Measurements from ENCODE around the gene ENDOG.
"Not testable (repeated sequence)": the region's sequence is repeated elsewhere in the genome, so short reads cannot be mapped to it uniquely, and the experiment has no call there.

The ENDOG gene

GRCh38 chr9:128836509-128837145 lies 18.3 kb downstream of the ENDOG start:
- Histone ChIP-seq H3K4me1 (ENCODE audit: insufficient read depth, low read length) (no peaks in the 10 kb centered on the region), H3K36me3 (ENCODE audit: insufficient read depth, low read depth, low read length) (peaks cover 40% of the 10 kb centered on the region; the same call in 1 of the 2 replicates)

GRCh38 chr9:128838338-128838737 lies 20.0 kb downstream of the ENDOG start:
- peaks cover 37% of the 10 kb centered on the region for H3K36me3 ChIP-seq (ENCODE audit: insufficient read depth, low read depth, low read length)
- no peaks in the 10 kb centered on the region for H3K27me3 ChIP-seq (ENCODE audit: insufficient read depth, low read length)
- no peak overlapping the region for H3K4me3 ChIP-seq (ENCODE audit: low read length)
- no peak overlapping the region for H3K27ac ChIP-seq (ENCODE audit: low read length)
- H3K9ac ChIP-seq (ENCODE audit: low read depth, low read length): no peak overlapping the region
- H3K9me3 ChIP-seq (ENCODE audit: insufficient read depth, low read depth, low read length): no peaks in the 10 kb centered on the region
- H3K4me1 ChIP-seq (ENCODE audit: insufficient read depth, low read length): no peaks in the 10 kb centered on the region

More at GRCh38 chr9:128836509-128837145, 18.3 kb downstream of the ENDOG start:
- H3K4me3 ChIP-seq (ENCODE audit: low read length): no peak overlapping the region
- no peak overlapping the region for H3K27ac ChIP-seq (ENCODE audit: low read length)
- H3K27me3 ChIP-seq (ENCODE audit: insufficient read depth, low read length): no peaks in the 10 kb centered on the region
- no peaks in the 10 kb centered on the region for H3K9me3 ChIP-seq (ENCODE audit: insufficient read depth, low read depth, low read length)
- H3K9ac ChIP-seq (ENCODE audit: low read depth, low read length): no peak overlapping the region

- Histone ChIP-seq H3K9me3 (ENCODE audit: insufficient read depth, low read depth, low read length) (no peaks in the 10 kb centered on the region), H3K27me3 (ENCODE audit: insufficient read depth, low read length) (no peaks in the 10 kb centered on the region), H3K36me3 (ENCODE audit: insufficient read depth, low read depth, low read length) (peaks cover 26% of the 10 kb centered on the region), H3K27ac (ENCODE audit: low read length) (no peak overlapping the region), H3K4me3 (ENCODE audit: low read length) (no peak overlapping the region), H3K4me1 (ENCODE audit: insufficient read depth, low read length) (no peaks in the 10 kb centered on the region), H3K9ac (ENCODE audit: low read depth, low read length) (no peak overlapping the region)
Measured at GRCh38 chr9:128840524-128840923, 22.2 kb downstream of the ENDOG start.

DNA sequence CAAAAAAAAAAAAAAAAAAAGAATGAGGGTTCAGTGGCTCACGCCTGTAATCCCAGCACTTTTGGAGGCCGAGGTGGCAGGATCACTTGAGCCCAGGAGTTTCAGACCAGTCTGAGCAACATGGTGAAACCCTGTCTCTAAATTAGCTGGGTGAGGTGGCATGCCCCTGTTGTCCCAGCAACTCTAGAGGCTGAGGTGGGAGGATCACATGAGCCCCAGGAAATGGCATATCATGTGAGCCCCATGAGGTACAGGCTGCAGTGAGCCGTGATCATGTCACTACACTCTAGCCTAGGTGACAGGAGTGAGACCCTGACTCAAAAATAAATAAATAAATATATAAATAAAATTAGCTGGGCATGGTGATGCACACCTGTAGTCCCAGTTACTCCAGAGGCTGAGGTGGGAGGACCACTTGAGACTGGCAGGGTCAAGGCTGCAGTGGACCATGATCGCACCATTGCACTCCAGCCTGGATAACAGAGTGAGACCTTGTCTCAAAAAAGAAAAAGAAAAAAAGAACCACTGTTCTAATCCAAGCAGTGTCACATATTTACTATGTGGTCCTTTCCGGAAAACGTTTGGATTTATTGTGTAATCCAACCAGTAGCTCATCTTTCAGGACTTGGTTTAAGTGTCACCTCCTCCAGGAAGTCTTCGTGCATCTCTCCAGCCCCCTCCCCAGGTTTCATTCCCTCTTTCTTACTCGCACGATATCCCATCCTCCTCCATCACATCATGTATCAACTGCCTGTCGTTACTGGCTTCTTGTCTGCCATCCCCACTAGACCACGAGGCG lies 23.6 kb downstream of the ENDOG start:
- Histone ChIP-seq H3K9ac (ENCODE audit: low read depth, low read length) (no peak overlapping the region), H3K27me3 (ENCODE audit: insufficient read depth, low read length) (no peaks in the 10 kb centered on the region), H3K4me3 (ENCODE audit: low read length) (no peak overlapping the region), H3K9me3 (ENCODE audit: insufficient read depth, low read depth, low read length) (no peaks in the 10 kb centered on the region), H3K27ac (ENCODE audit: low read length) (no peak overlapping the region), H3K4me1 (ENCODE audit: insufficient read depth, low read length) (no peaks in the 10 kb centered on the region), H3K36me3 (ENCODE audit: insufficient read depth, low read depth, low read length) (peaks cover 22% of the 10 kb centered on the region)

GRCh38 chr9:128843171-128843570 lies 24.9 kb downstream of the ENDOG start:
- not testable (repeated sequence) for H3K27me3 ChIP-seq (ENCODE audit: insufficient read depth, low read length); H3K9me3 ChIP-seq (ENCODE audit: insufficient read depth, low read depth, low read length); H3K9ac ChIP-seq (ENCODE audit: low read depth, low read length); H3K4me3 ChIP-seq (ENCODE audit: low read length); H3K27ac ChIP-seq (ENCODE audit: low read length); H3K4me1 ChIP-seq (ENCODE audit: insufficient read depth, low read length)
- peaks cover 20% of the 10 kb centered on the region for H3K36me3 ChIP-seq (ENCODE audit: insufficient read depth, low read depth, low read length)

DNA sequence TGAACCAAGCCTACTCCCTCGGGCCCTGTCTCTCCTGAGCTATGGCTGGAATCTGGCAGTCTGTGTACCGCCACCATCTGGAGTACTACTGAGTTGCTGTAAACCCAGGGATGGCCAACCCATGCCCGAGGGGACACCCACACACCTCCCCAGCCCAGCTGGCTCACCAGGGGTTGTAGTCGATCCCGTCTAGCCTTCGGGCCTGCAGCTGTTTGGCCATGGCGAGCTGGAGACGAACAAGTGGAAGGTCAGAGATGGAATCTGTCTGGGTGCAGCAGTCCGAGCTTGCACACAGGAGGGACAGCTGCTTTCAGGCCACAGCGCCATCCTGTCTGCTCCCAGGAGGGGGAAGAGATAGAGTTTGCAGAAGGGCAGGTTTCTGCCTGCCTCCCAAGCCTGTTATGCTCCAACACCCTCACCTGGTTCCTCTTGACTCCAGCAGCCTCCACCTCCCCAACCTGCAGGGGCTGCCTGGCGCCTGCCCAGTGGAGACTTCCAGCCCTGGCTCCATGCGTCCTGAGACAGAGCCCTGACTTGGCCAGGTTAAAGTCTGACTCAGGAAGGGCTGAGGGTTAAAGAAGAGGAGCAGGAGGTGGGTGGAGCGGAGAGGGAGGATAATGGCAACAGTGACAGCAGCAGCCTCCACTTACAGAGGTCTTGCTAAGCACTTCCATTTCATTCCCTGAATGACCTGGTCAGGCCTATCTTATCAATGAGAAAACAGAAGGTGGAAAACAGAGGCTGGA lies 27.1 kb downstream of the ENDOG start:
- Histone ChIP-seq H3K4me1 (ENCODE audit: insufficient read depth, low read length) (no peaks in the 10 kb centered on the region), H3K27ac (ENCODE audit: low read length) (no peak overlapping the region), H3K27me3 (ENCODE audit: insufficient read depth, low read length) (no peaks in the 10 kb centered on the region), H3K36me3 (ENCODE audit: insufficient read depth, low read depth, low read length) (peaks cover 15% of the 10 kb centered on the region), H3K9ac (ENCODE audit: low read depth, low read length) (no peak overlapping the region), H3K4me3 (ENCODE audit: low read length) (no peak overlapping the region), H3K9me3 (ENCODE audit: insufficient read depth, low read depth, low read length) (no peaks in the 10 kb centered on the region)

DNA sequence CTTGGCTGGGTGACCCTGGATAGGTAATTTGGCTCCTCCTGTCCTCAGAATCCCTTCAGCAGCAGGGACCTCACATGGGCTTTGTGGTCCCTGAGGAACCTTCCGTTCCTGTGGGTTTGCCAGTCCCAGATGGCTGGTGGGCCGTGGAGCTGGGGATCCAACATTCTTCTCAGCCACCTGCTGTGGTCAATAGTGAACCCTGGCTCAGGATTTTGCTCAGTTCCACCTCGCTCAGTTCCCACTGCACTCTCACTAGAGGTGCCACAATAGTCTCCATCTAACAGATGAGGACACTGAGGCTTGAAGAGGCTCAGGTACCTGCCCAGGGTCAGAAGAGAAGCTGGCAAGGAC lies 28.4 kb downstream of the ENDOG start:
- Histone ChIP-seq H3K9me3 (ENCODE audit: insufficient read depth, low read depth, low read length) (no peaks in the 10 kb centered on the region; the same call in 1 of the 2 replicates), H3K27ac (ENCODE audit: low read length) (no peak overlapping the region), H3K27me3 (ENCODE audit: insufficient read depth, low read length) (no peaks in the 10 kb centered on the region), H3K36me3 (ENCODE audit: insufficient read depth, low read depth, low read length) (peaks cover 9% of the 10 kb centered on the region), H3K9ac (ENCODE audit: low read depth, low read length) (no peak overlapping the region), H3K4me3 (ENCODE audit: low read length) (no peak overlapping the region), H3K4me1 (ENCODE audit: insufficient read depth, low read length) (no peaks in the 10 kb centered on the region)

DNA sequence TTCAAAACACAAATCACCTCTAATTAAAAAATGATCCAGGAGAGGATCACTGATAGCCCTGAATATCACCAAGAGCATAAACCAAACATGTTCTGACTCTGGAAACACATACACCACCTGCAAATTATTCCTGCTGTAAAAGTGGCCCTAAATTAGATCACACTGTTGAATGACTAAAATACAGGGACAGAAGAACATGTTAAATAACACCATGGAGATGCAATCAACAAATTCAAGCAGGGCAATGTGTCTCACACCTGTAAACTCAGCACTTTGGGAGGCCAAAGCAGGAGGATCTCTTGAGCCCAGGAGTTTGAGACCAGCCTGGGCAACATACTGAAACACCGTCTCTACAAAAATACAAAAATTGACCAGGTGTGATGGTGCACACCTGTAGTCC lies 29.5 kb downstream of the ENDOG start:
- Histone ChIP-seq H3K27me3 (ENCODE audit: insufficient read depth, low read length) (no peaks in the 10 kb centered on the region), H3K27ac (ENCODE audit: low read length) (no peak overlapping the region), H3K9ac (ENCODE audit: low read depth, low read length) (no peak overlapping the region), H3K36me3 (ENCODE audit: insufficient read depth, low read depth, low read length) (peaks cover 2% of the 10 kb centered on the region; the same call in 1 of the 2 replicates), H3K4me1 (ENCODE audit: insufficient read depth, low read length) (no peaks in the 10 kb centered on the region), H3K9me3 (ENCODE audit: insufficient read depth, low read depth, low read length) (no peaks in the 10 kb centered on the region; the same call in 1 of the 2 replicates), H3K4me3 (ENCODE audit: low read length) (no peak overlapping the region)

GRCh38 chr9:128851024-128851423 lies 32.7 kb downstream of the ENDOG start:
- not testable (repeated sequence) for H3K4me3 ChIP-seq (ENCODE audit: low read length); H3K9ac ChIP-seq (ENCODE audit: low read depth, low read length); H3K9me3 ChIP-seq (ENCODE audit: insufficient read depth, low read depth, low read length); H3K27me3 ChIP-seq (ENCODE audit: insufficient read depth, low read length); H3K27ac ChIP-seq (ENCODE audit: low read length); H3K4me1 ChIP-seq (ENCODE audit: insufficient read depth, low read length); H3K36me3 ChIP-seq (ENCODE audit: insufficient read depth, low read depth, low read length)

DNA sequence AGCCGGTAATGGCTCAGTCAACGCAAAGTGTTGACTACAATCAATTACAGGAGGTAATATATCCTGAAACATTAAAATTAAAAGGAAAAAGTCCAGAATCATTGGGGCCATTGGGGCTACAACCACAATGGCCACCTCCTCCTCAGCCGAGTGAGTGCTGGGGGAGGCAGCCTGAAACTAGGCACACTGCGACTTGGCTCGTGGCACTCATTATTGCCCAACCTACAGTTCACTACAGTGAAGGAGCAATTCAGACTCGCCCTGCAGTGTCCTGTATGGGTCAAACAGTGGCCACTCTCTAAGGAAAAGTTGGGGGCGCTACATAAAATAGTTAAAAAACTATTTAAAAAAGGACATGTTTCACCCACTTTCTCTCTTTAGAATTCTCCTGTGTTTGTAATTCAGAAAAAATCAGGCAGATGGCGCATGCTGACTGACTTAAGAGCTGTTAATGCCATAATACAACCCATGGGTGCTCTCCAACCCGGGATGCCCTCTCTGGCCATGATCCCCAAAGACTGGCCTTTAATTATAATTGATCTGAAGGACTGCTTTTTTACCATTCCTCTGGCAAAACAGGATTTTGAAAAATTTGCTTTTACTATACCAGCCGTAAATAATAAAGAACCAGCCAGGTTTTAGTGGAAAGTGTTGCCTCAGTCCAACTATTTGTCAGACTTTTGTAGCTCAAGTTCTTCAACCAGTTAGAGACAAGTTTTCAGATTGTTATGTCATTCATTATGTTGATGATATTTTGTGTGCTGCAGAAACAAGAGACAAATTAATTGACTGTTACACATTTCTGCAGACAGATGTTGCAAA lies 33.7 kb downstream of the ENDOG start:
- H3K4me1 ChIP-seq (ENCODE audit: insufficient read depth, low read length); H3K9ac ChIP-seq (ENCODE audit: low read depth, low read length); H3K27me3 ChIP-seq (ENCODE audit: insufficient read depth, low read length); H3K36me3 ChIP-seq (ENCODE audit: insufficient read depth, low read depth, low read length); H3K27ac ChIP-seq (ENCODE audit: low read length); H3K4me3 ChIP-seq (ENCODE audit: low read length); H3K9me3 ChIP-seq (ENCODE audit: insufficient read depth, low read depth, low read length): not testable (repeated sequence)

- H3K4me1 ChIP-seq (ENCODE audit: insufficient read depth, low read length); H3K9ac ChIP-seq (ENCODE audit: low read depth, low read length); H3K36me3 ChIP-seq (ENCODE audit: insufficient read depth, low read depth, low read length); H3K9me3 ChIP-seq (ENCODE audit: insufficient read depth, low read depth, low read length); H3K27ac ChIP-seq (ENCODE audit: low read length); H3K27me3 ChIP-seq (ENCODE audit: insufficient read depth, low read length); H3K4me3 ChIP-seq (ENCODE audit: low read length): not testable (repeated sequence)
Measured at GRCh38 chr9:128852646-128853045, 34.3 kb downstream of the ENDOG start.

Measured in iPS-20b (cell line).